ENCODE measurements around the gene TINAGL1.

Gene TINAGL1

DNA sequence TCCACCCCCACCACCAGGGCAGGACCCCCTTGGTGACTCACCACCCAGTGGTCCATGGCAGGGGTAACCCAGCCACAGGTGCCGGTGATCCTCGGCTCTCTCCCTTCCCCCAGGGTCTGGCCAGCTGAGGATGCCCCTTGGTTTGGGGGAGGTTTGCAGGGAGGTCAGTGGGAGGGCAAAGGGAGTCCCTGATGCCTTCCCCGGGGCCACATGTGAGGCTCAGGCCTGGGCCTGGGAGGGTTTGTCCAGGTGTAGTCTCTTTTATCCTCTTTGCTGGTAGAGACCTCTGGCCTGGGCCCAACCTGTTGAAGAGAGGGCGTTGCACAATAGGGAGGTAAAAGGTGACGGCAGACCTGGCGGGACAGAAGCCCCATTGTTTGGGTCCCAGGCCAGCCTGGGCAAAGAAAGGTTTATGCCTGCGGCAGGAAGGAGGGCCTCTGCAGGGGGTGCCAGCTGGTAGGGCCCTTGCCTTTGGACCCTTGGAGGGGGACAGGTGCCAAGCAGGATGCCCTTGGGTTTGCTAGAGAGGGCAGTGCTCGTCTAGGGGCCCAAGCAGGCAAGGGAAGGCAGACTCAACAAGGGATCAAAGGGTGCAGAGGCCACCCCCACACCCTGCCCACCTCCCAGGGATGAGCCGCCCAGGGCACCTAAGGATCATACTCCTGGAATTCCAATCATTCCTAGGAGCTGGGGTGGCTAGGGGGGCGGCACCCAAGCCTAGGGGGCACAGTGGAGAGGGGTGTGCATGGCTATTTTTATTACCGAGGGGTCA lies 760 bp upstream of the TINAGL1 start:
- ATAC-seq, result no peak
- H3K27ac Mint-ChIP-seq, result no peak overlapping the region
- H3K36me3 Mint-ChIP-seq, result no peaks in the 10 kb centered on the region
- H3K4me3 Mint-ChIP-seq, result no peak overlapping the region
- no peaks in the 10 kb centered on the region for H3K9me3 Mint-ChIP-seq
- H3K27me3 Mint-ChIP-seq, result peaks cover 20% of the 10 kb centered on the region
- H3K4me1 Mint-ChIP-seq, result peaks cover 19% of the 10 kb centered on the region

DNA sequence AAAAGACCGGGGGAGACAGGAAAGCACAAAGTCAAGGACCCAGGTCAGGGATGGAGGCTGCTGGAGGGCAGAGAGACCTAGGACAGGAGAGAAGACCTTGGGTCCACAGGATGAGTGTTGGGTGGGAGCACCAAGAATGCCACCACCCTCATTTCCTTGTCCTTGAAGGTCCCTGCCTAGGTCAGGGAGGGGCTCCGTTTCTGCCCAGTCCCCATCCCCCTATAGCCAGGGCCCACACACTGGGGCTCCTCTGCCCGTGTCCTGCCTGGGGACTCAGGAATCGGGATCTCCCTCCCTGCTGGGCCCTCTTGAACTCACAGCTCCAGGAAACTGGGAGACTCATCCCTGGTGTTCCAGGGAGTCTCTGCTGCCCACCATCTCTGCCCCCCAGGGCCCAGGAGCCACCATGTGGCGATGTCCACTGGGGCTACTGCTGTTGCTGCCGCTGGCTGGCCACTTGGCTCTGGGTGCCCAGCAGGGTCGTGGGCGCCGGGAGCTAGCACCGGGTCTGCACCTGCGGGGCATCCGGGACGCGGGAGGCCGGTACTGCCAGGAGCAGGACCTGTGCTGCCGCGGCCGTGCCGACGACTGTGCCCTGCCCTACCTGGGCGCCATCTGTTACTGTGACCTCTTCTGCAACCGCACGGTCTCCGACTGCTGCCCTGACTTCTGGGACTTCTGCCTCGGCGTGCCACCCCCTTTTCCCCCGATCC lies 584 bp downstream of the TINAGL1 start:
- H3K4me1 Mint-ChIP-seq, result peaks cover 10% of the 10 kb centered on the region
- no peak overlapping the region for H3K4me3 Mint-ChIP-seq
- H3K9me3 Mint-ChIP-seq, result no peaks in the 10 kb centered on the region
- no peak overlapping the region for H3K27ac Mint-ChIP-seq
- no peaks in the 10 kb centered on the region for H3K36me3 Mint-ChIP-seq
- peaks cover 20% of the 10 kb centered on the region for H3K27me3 Mint-ChIP-seq
- no peak for ATAC-seq

DNA sequence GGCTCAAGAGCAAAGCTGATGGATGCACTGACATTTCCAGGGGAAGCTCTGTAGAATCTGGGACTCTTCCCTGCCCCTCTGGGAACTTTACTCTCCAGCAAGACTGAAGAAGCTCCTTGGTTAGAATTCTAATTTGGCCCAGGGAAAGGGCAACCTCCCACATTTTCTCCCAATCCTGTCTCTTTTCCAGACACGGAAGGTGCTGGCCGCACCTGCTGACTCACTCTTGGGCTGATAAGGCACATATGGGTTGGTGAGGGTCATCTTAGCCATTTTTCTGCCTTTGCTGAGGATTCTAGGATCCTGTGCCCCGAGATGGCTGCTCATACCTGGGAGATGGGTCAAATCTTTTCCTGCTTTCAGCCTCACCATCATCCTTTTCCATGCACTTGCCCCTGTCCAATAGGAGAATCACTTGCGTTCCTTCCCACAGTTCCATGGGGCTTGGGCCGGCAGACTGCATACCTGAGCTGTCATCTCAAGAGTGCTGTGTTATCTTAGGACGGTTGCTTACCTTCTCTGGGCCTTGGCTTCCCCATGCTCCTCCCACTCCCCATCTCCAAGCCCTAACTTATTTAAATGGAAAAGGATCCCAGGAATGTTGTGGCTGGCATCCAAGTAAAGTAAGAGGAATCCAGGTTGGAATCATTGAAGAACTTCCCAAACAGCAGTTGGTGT lies 1.3 kb downstream of the TINAGL1 start:
- Mint-ChIP-seq H3K4me1 (peaks cover 9% of the 10 kb centered on the region), H3K27ac (no peak overlapping the region), H3K4me3 (no peak overlapping the region), H3K36me3 (no peaks in the 10 kb centered on the region), H3K9me3 (no peaks in the 10 kb centered on the region), H3K27me3 (peaks cover 18% of the 10 kb centered on the region)
- ATAC-seq, result no peak

DNA sequence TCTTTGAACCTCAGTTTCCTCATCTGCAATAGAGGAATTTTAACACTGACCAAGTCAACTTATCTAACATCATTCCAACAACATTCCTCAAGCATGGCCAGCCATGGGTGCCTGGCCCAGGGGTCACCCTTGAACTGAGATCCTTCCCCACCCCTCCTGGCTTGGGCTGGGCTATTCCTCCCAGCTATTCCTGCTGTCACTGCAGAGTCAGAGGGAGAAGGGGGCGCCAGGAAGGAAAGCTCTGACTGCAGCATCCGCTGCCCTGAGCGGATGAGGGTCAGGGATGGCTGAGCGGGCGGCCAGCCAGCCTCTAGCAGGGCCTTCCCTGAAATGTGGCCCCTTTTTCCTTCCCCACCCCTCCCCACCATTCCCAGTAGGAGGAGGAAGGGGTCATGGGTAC lies 3.1 kb downstream of the TINAGL1 start:
- Mint-ChIP-seq H3K4me3 (no peak overlapping the region), H3K27me3 (peaks cover 4% of the 10 kb centered on the region), H3K27ac (no peak overlapping the region), H3K36me3 (no peaks in the 10 kb centered on the region), H3K4me1 (peaks cover 9% of the 10 kb centered on the region), H3K9me3 (no peaks in the 10 kb centered on the region)
- no peak for ATAC-seq

DNA sequence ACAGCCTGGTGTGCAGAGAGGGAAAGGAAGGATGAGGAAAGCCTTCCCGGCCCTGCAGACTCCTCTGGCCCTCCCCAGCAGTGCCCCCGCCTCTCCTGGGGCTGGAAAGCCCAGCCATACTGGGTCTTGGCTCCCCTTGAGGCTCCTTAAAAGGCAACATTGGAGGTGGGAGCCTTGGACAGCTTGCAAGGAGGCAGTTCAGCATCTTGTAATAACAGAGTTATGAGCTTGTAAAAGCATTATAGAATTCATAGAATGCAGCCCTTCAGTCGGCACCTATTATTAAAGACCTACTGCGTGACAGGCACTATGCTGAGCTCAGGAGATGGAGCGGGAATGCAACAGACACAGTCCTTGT lies 4.2 kb downstream of the TINAGL1 start:
- no peak overlapping the region for H3K4me3 Mint-ChIP-seq
- peaks cover 8% of the 10 kb centered on the region for H3K27me3 Mint-ChIP-seq
- H3K9me3 Mint-ChIP-seq, result no peaks in the 10 kb centered on the region
- ATAC-seq, result no peak
- H3K4me1 Mint-ChIP-seq, result peaks cover 9% of the 10 kb centered on the region
- H3K27ac Mint-ChIP-seq, result no peak overlapping the region
- H3K36me3 Mint-ChIP-seq, result no peaks in the 10 kb centered on the region

DNA sequence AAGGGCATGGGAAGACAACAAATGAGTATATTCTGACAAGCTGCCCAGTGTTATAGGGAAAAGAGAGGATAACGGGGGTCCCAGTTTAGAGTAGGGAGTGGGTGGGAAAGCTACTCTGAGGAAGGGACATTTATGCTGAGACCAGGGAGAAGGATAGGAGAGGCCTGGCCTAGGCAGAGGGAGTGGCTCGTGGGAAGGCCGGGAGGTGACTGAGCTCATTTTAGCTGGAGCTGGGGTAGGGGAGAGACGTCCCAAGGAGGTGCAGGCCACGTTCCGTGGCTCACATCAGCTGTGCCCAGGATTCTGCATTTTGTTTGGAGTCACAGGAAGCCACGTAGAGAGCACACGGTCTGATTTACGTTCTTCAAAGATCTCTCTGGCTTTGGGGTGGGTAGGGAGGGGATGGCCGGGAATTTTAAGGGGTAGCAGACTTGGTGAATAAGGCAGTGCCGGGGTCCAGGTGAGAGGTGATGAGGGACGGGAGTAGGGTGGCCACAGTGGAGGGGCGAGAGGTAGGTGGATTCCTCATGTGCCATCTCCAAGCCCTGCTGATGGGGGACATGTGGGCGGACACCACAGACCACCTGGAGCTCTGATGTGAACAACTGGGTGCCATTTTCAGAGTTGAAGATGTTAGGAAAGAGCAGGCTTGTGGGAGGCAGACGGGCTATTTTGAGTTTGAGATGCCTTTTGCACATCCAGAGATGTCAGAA lies 4.7 kb downstream of the TINAGL1 start:
- Mint-ChIP-seq H3K36me3 (no peaks in the 10 kb centered on the region), H3K27me3 (peaks cover 14% of the 10 kb centered on the region), H3K4me1 (peaks cover 7% of the 10 kb centered on the region), H3K9me3 (no peaks in the 10 kb centered on the region), H3K4me3 (no peak overlapping the region), H3K27ac (no peak overlapping the region)
- no peak for ATAC-seq

DNA sequence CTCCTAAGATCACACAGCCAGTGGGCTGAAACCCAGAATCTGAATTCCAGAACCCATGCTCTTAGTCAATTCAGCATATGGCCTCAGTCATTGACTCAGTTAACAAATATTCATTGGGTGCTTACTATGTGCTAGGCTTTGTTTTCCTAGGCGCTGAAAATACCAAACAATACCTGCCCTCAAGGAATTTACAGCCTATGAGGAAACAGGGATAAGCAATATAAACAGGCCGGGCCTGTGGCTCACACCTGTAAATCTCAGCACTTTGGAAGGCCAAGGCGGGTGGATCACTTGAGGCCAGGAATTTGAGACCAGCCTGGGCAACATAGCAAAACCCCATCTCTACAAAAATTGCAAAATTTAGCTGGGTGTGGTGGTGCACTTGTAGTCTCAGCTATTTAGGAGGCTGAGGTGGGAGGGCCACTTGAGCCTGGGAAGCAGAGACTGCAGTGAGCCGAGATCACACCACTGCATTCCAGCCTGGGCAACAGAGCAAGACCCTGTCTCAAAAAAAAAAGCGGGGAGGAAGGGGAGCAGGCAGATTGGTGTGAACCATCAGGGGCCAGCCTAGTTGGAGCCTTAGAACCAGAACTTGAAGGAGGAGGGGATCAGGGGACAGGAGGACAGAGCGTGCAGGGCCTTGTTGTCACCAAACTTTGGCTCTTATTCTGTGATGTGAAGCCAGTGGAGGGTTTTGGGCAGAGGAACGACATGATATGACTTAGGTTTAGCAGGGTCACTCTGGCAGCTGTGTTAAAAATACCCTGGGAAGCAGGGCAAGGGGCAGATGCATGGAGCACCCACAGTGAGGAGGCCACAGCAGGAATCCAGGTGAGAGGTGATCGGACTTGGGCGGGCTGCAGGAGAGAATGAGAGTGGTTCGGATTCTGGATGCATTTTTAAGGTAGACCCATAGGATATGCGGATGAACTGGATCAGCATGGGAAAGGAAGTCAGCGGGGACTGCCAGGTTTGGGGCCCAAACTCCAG lies 5.8 kb downstream of the TINAGL1 start:
- H3K4me3 Mint-ChIP-seq, result no peak overlapping the region
- no peaks in the 10 kb centered on the region for H3K9me3 Mint-ChIP-seq
- H3K27me3 Mint-ChIP-seq, result peaks cover 22% of the 10 kb centered on the region
- no peak overlapping the region for H3K27ac Mint-ChIP-seq
- ATAC-seq, result no peak
- no peaks in the 10 kb centered on the region for H3K4me1 Mint-ChIP-seq
- H3K36me3 Mint-ChIP-seq, result no peaks in the 10 kb centered on the region

DNA sequence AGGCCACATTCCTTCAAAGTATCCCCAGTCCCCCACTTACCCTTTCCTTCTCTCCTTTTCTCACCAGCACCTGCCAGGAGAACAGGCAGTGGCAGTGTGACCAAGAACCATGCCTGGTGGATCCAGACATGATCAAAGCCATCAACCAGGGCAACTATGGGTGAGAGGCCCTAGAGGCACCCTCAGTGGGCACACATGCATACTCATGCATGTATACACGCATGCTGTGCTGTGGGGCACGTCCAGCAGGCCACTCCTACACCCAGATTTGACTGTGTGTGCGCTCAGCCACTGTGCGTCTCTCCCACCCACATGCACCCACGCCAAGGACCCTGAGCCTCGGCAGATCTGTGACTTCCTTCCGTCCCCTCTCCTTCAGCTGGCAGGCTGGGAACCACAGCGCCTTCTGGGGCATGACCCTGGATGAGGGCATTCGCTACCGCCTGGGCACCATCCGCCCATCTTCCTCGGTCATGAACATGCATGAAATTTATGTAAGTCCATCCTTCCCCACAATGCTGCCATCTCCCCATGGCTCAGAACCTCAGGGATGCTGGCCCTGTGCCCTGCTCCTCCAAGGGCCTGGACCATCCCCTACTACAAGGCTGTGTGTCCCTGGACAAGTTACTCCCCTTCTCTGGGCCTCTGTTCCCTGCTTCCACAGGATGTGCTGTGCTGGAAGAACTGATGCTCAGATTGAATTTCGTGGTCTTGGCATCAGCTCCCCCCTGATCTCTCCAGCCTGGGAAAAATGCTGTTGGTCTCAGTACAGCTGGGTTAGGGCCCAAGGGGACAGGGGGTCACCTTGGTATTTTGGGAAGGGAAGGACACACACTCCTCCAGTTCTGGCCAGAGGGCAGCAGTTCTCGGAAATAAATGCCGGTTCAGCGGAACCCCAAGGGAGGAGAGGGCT lies 7.0 kb downstream of the TINAGL1 start:
- no peak overlapping the region for H3K4me3 Mint-ChIP-seq

DNA sequence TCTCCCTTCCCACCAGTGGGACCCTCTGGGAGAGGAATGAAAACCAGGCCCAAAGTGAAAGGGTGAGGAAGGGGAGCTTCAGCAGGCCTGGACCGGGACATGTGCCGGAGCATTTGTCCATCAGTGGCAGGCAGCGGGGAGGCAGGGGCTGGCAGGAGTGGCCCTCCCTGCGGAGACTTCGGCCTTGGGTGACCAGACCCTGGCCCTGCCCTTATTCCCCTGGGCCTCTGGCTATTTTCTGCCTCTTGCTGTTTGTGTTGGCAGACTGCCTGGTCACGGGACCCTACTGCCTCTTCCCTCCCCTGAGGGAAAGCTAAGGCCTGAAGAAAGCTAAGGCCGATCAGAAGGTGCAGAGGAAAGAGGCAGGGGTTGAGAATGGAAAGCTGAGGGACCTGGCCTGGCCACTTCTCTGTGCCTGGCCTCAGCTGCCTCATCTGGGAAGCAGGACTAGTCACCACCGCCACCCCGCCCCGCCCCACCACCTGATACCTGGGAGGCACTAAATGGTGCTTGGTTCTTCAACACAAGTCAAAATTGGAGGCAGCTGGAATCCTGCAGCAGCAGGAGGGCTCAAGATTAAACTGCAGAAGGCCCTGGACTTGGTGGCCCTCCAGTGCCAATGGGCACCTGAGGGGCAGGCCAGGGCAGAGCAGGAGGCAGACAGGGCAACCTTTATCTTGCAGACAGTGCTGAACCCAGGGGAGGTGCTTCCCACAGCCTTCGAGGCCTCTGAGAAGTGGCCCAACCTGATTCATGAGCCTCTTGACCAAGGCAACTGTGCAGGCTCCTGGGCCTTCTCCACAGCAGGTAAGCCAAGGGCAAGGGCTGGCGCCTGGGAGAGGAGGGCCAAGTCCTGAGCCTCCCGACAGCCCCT lies 7.9 kb downstream of the TINAGL1 start:
- Mint-ChIP-seq H3K36me3 (no peaks in the 10 kb centered on the region), H3K4me1 (peaks cover 9% of the 10 kb centered on the region), H3K27me3 (peaks cover 36% of the 10 kb centered on the region), H3K4me3 (no peak overlapping the region), H3K27ac (no peak overlapping the region), H3K9me3 (no peaks in the 10 kb centered on the region)
- no peak for ATAC-seq

More for the DNA sequence above, 7.0 kb downstream of the TINAGL1 start:
- Mint-ChIP-seq H3K27ac (no peak overlapping the region), H3K27me3 (peaks cover 31% of the 10 kb centered on the region), H3K4me1 (peaks cover 8% of the 10 kb centered on the region), H3K36me3 (no peaks in the 10 kb centered on the region), H3K9me3 (no peaks in the 10 kb centered on the region)
- ATAC-seq, result no peak

DNA sequence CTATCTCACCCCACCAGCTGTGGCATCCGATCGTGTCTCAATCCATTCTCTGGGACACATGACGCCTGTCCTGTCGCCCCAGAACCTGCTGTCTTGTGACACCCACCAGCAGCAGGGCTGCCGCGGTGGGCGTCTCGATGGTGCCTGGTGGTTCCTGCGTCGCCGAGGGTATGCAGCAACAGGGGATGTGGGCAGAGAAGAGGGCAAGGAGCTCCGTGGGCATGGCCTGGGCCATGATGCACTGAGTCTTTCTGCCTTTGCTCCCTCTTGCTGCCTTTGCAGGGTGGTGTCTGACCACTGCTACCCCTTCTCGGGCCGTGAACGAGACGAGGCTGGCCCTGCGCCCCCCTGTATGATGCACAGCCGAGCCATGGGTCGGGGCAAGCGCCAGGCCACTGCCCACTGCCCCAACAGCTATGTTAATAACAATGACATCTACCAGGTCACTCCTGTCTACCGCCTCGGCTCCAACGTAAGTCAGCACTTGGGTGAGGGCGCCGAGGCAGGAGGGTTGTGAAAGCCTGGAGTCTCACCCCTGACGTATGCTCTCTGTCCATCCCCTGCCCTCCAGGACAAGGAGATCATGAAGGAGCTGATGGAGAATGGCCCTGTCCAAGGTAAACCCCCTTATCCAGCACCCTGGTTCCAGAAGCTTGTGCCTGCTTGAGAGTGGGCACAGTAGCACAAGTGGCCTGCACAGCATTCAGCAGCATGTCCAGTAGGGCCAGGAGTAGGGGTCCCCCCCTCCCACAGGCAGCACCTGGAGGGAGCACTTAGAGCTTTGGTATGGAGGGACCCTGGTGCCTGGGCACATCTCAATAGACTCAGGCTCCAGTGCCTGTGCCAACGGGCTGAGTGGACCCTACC lies 8.8 kb downstream of the TINAGL1 start:
- Mint-ChIP-seq H3K4me3 (no peak overlapping the region), H3K4me1 (peaks cover 9% of the 10 kb centered on the region), H3K9me3 (no peaks in the 10 kb centered on the region)

DNA sequence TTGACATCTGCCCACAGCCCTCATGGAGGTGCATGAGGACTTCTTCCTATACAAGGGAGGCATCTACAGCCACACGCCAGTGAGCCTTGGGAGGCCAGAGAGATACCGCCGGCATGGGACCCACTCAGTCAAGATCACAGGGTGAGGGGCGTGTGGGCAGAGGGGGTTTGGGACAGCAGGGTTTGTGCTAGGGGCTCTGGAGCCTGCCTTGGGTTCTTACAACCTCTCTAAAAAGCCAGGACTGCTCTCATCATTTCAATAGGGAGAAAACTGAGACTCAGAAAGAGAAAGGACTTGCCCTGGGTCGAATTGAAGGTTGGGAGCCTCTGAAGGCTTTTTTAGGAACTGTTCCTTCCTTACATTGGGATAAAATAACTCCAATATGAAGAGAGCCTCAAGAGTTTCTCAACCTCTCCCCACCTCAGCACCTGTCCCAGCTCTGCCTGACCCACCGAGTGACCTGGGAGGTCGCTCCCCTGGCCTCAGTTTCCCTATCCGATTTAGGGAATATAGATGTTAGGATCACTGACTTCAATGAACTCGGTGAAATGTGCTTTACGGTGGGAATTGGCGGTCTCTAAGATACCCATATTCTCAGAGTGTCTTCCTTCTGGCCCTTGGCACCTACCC lies 9.5 kb downstream of the TINAGL1 start:
- H3K9me3 Mint-ChIP-seq, result no peaks in the 10 kb centered on the region
- peaks cover 49% of the 10 kb centered on the region for H3K27me3 Mint-ChIP-seq
- peaks cover 9% of the 10 kb centered on the region for H3K4me1 Mint-ChIP-seq
- H3K27ac Mint-ChIP-seq, result no peak overlapping the region
- H3K4me3 Mint-ChIP-seq, result no peak overlapping the region
- no peaks in the 10 kb centered on the region for H3K36me3 Mint-ChIP-seq
- ATAC-seq, result no peak

More for the DNA sequence above, 8.8 kb downstream of the TINAGL1 start:
- ATAC-seq, result no peak
- Mint-ChIP-seq H3K36me3 (no peaks in the 10 kb centered on the region), H3K27ac (no peak overlapping the region), H3K27me3 (peaks cover 42% of the 10 kb centered on the region)

Data from stimulated activated memory B cell treated with anti-CD40 and anti-IgM and Interleukin-4, amounts not matched to agents 10 μg/mL and 1 μg/mL and 100 μg/mL, for 72 hours (primary cell).